ENCODE measurements around the gene FGFRL1.

FGFRL1 gene

DNA sequence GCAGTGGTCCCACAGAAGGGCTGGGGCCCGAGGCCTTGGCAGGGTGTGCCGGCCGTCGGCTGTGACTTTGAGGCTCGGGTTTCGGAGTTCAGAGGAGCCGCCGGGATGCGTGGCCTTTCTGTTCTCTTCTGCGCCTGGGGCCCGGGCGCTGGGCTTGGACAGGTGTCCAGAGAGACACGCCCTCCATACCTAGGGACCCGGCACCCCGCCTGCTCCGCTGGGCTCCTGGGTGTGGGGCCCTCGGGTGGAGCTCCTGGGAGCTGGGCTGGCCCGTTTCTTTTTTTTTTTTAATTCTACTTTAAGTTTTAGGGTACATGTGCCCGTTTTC, 11.3 kb downstream of the FGFRL1 start:
- TF ChIP-seq RAD21 (IDR thresholded peaks at IDR 0.05; ENCODE audit: low read depth) (no peak), USF1 (IDR thresholded peaks at IDR 0.05) (no peak)
- TF ChIP-seq, protein P1, sequence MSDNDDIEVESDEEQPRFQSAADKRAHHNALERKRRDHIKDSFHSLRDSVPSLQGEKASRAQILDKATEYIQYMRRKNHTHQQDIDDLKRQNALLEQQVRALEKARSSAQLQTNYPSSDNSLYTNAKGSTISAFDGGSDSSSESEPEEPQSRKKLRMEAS (IDR thresholded peaks at IDR 0.05) = no peak

DNA sequence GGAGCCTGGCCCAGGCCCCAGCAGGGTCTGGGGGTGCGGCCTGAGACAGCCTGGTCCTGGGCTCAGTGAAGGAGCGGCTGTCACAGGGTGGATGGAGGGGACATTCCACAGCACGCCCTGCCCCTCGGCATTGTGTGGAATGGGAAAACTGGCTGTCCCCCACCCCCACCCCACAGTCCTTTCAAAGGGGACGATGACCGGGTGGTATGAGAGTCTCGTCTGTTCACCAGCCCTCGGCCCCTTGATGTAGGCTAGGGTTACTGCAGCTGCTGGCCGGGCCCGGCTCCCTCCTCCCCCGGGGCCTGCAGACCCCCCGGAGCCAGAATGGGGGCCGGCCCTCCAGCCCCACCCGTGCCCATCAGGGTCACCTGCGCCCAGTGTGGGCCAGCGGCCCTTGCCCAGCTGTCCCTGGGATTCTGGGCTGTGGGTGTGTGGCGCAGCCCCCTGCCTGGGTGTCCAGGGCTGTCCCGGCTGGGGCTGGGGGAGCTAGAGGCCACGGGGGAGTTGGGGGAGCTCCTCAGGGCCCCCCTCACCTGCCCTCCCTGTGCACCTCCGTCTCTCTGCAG, 11.7 kb downstream of the FGFRL1 start:
- TF ChIP-seq, protein P1 (IDR thresholded peaks at IDR 0.05) = no peak
- no peak for TF ChIP-seq EGR1 (IDR thresholded peaks at IDR 0.05)

DNA sequence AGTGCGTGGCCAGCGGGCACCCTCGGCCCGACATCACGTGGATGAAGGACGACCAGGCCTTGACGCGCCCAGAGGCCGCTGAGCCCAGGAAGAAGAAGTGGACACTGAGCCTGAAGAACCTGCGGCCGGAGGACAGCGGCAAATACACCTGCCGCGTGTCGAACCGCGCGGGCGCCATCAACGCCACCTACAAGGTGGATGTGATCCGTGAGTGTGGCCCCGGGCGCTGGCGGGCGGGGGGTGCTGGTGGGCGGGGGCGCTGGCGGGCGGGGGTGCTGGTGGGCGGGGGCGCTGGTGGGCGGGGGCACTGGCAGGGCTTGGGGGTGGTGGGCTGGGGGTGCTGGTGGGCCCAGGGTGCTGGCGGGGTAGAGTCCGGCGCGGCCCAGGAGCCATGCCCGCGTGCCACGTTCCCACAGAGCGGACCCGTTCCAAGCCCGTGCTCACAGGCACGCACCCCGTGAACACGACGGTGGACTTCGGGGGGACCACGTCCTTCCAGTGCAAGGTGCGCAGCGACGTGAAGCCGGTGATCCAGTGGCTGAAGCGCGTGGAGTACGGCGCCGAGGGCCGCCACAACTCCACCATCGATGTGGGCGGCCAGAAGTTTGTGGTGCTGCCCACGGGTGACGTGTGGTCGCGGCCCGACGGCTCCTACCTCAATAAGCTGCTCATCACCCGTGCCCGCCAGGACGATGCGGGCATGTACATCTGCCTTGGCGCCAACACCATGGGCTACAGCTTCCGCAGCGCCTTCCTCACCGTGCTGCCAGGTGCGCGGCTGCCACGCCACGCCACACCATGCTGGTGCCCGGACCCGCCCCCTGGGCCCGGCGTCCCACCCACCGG, 12.7 kb downstream of the FGFRL1 start:
- TF ChIP-seq TEAD4 (IDR thresholded peaks at IDR 0.05) = no peak
- no peak for TF ChIP-seq CREB1 (IDR thresholded peaks at IDR 0.05; ENCODE audit: low read depth)
- TF ChIP-seq EP300 (IDR thresholded peaks at IDR 0.05; ENCODE audit: borderline replicate concordance) = no peak
- no peak for TF ChIP-seq TCF12 (IDR thresholded peaks at IDR 0.05; ENCODE audit: low read depth)
- TF ChIP-seq ZBTB7A (IDR thresholded peaks at IDR 0.05; ENCODE audit: low read depth) = no peak

- TF ChIP-seq TAF1 (IDR thresholded peaks at IDR 0.05; ENCODE audit: low read depth) = no peak
- TF ChIP-seq TCF12 (IDR thresholded peaks at IDR 0.05; ENCODE audit: low read depth) = no peak
- no peak for TF ChIP-seq USF1 (IDR thresholded peaks at IDR 0.05)
- no peak for TF ChIP-seq RAD21 (IDR thresholded peaks at IDR 0.05; ENCODE audit: low read depth)
- TF ChIP-seq EP300 (IDR thresholded peaks at IDR 0.05; ENCODE audit: borderline replicate concordance) = no peak
- no peak for TF ChIP-seq REST (IDR thresholded peaks at IDR 0.05; ENCODE audit: low read depth)
- no peak for TF ChIP-seq FOXM1 (IDR thresholded peaks at IDR 0.05; ENCODE audit: borderline replicate concordance, low read depth)
- no peak for TF ChIP-seq NFIC (IDR thresholded peaks at IDR 0.05)
- TF ChIP-seq CEBPB (IDR thresholded peaks at IDR 0.05) = no peak
- TF ChIP-seq, protein P1 (IDR thresholded peaks at IDR 0.05) = no peak
- no peak for TF ChIP-seq YY1 (IDR thresholded peaks at IDR 0.05; ENCODE audit: low read depth)
- no peak for TF ChIP-seq CREB1 (IDR thresholded peaks at IDR 0.05; ENCODE audit: low read depth)
- no peak for TF ChIP-seq EGR1 (IDR thresholded peaks at IDR 0.05)
- TF ChIP-seq TEAD4 (IDR thresholded peaks at IDR 0.05) = no peak
These were observed 13.6 kb downstream of the FGFRL1 start for GRCh38 chr4:1024882-1025545.

DNA sequence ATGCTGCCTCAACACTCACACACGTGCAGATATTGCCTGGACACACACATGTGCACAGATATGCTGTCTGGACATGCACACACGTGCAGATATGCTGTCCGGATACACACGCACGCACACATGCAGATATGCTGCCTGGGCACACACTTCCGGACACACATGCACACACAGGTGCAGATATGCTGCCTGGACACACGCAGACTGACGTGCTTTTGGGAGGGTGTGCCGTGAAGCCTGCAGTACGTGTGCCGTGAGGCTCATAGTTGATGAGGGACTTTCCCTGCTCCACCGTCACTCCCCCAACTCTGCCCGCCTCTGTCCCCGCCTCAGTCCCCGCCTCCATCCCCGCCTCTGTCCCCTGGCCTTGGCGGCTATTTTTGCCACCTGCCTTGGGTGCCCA, 14.7 kb downstream of the FGFRL1 start:
- TF ChIP-seq REST (IDR thresholded peaks at IDR 0.05; ENCODE audit: low read depth) = no peak
- TF ChIP-seq, protein P1 (IDR thresholded peaks at IDR 0.05) = 0 out of 2 replicates have a peak, but pooled peaks have one; percentile 24

DNA sequence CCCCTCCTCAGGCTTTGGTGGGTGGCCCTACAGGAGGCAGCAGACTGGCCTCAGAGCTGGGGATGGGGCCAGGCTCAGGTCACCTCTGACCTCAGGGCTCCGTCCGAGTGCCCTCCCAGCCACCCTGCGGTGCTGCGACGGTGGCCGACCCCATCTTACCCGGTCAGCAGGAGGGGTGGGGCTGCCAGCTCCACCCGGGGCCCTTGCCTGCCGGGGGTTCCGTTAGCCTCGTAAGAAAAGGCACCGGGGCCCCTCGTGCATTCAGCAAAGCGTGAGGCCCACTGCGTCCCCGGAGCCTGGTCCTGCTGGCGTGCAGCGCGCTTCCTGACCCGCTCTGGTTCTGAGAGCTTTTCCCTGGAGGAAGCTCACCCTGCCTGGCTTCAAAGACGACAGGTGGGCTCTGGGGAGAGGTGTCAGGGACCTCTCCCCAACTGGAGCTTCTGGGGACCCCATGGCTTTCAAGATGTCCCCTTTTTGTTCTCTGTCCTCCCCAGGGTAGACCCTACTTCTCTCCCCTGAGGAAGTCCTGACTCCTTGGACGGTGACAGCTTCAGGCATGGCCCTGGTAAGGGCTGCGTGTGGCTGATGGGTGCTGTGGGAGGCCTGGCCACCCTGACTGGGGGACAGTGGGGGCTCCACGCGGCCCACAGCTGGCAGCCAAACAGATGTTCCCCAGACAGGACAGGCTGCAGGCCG, 15.9 kb downstream of the FGFRL1 start:
- TF ChIP-seq CEBPB (IDR thresholded peaks at IDR 0.05) = no peak
- no peak for TF ChIP-seq YY1 (IDR thresholded peaks at IDR 0.05; ENCODE audit: low read depth)
- TF ChIP-seq FOXM1 (IDR thresholded peaks at IDR 0.05; ENCODE audit: borderline replicate concordance, low read depth) = no peak
- TF ChIP-seq CREB1 (IDR thresholded peaks at IDR 0.05; ENCODE audit: low read depth) = no peak
- no peak for TF ChIP-seq NFIC (IDR thresholded peaks at IDR 0.05)
- no peak for TF ChIP-seq RAD21 (IDR thresholded peaks at IDR 0.05; ENCODE audit: low read depth)
- TF ChIP-seq USF1 (IDR thresholded peaks at IDR 0.05) = no peak
- no peak for TF ChIP-seq TAF1 (IDR thresholded peaks at IDR 0.05; ENCODE audit: low read depth)
- no peak for TF ChIP-seq EP300 (IDR thresholded peaks at IDR 0.05; ENCODE audit: borderline replicate concordance)
- no peak for TF ChIP-seq EGR1 (IDR thresholded peaks at IDR 0.05)
- TF ChIP-seq, protein P1 (IDR thresholded peaks at IDR 0.05) = no peak
